ENCODE measurements around the gene DRGX. TPM values are rescaled to one million over a fixed set of nuclear protein-coding genes. Genes with fewer than 3 reads are reported as not detected.

Gene DRGX
- total and polyA plus RNA-seq, 10 of the 15 experiments (the other 5 are each of a cell fraction or from before 2014, with no cell fraction given): not detected

GRCh38 chr10:49389361-49389933 is 6.4 kb downstream of the DRGX start (continued):
- TF ChIP-seq CTCF (IDR thresholded peaks at IDR 0.05 in 2 of 3, conservative IDR thresholded peaks at IDR 0.05 in 1 of 3; ENCODE audit: control insufficient read depth in 2 of 3, extremely low read depth in 1 of 3, insufficient read depth in 1 of 3, low read depth in 3 of 3, low read length in 3 of 3) (no peak), MEF2B (IDR thresholded peaks at IDR 0.05; ENCODE audit: partially characterized antibody, poor library complexity, severe bottlenecking) (no peak), ZNF384 (IDR thresholded peaks at IDR 0.05; ENCODE audit: borderline replicate concordance, low read depth, low read length) (no peak), NFYB (IDR thresholded peaks at IDR 0.05; ENCODE audit: insufficient read depth, low read depth, low read length) (no peak), ZNF207 (IDR thresholded peaks at IDR 0.05; ENCODE audit: borderline replicate concordance) (no peak), SRF (IDR thresholded peaks at IDR 0.05; ENCODE audit: low read depth in 2 of 2, low read length in 2 of 2) (no peak), NFXL1 (IDR thresholded peaks at IDR 0.05; ENCODE audit: borderline replicate concordance) (no peak), BCLAF1 (IDR thresholded peaks at IDR 0.05) (no peak), IRF3 (IDR thresholded peaks at IDR 0.05) (no peak), NFYA (IDR thresholded peaks at IDR 0.05; ENCODE audit: borderline replicate concordance, low read depth, low read length) (no peak), ELK1 (IDR thresholded peaks at IDR 0.05; ENCODE audit: low read depth, low read length) (no peak)

All from GM12878 (cell line).